ENCODE results near the gene MGME1.

DNA sequence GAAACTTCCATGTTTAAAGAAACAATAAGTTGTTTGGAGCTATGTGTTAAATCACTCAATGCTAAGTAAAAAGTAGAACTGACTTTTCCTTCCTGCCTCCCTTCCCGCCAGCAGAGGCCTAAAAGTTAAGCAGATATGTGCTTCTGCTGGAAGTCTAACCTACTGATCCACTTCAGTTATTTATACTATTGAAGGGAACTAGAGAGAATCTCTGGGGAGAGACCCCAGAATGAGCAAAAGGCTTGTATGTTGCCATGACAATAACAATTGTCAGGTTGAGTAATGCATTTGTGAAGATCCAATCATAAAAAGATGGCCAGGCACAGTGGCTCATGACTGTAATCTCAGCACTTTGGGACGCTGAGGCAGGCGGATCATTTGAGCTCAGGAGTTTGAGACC lies 24.7 kb downstream of the MGME1 start:
- TF ChIP-seq EZH2 (IDR thresholded peaks at IDR 0.05) (no peak), POLR2AphosphoS5 (IDR thresholded peaks at IDR 0.05; ENCODE audit: borderline replicate concordance, low read depth, low read length) (no peak)

All from SK-N-MC (cell line).